Colonic mucosa (tissue), 4 donors: Measurements from ENCODE around the gene NCAPD3. TPM values are rescaled to one million over a fixed set of nuclear protein-coding genes. Genes with fewer than 3 reads are reported as not detected.
"Not testable (repeated sequence)": the region's sequence is repeated elsewhere in the genome, so short reads cannot be mapped to it uniquely, and the experiment has no call there.

Source experiments
- DNase-seq: peaks from one replicate; pipeline ENCODE4 v3.0.0-alpha.2; 2020
- H3K27ac ChIP-seq: fragments of 200-600 bp; one replicate; pipeline ENCODE4 v1.8.0; 2021
- H3K27me3 ChIP-seq: fragments of 200-600 bp; one replicate; pipeline ENCODE4 v1.8.0; 2021
- H3K36me3 ChIP-seq: fragments of 200-600 bp; one replicate; pipeline ENCODE4 v1.8.0; 2021
- H3K4me1 ChIP-seq: fragments of 200-600 bp; one replicate; pipeline ENCODE4 v1.8.0; 2021; ENCODE audit warnings: mild to moderate bottlenecking
- H3K4me3 ChIP-seq: fragments of 200-600 bp; one replicate; pipeline ENCODE4 v1.8.0; 2021
- H3K9ac ChIP-seq, 2 donors: one replicate each; pipeline ENCODE4 v1.7.0; 2013; ENCODE audit warnings: control low read depth in 2 of 2, low read depth in 2 of 2, low read length in 2 of 2
- H3K9me3 ChIP-seq: fragments of 200-600 bp; one replicate; pipeline ENCODE4 v1.8.0; 2021
- intact Hi-C: fragments of 100-400 bp; cut with DNase I; formaldehyde crosslinking; loops from one replicate; pipeline ENCODE4 v1.14.1; 2022
- total RNA-seq, 2 donors: library from RNA; stranded (reverse); fragmentation: NEBNext Ultra II Directional in 1 of 2; extraction: Animal tissue kit (Norgen Biotek cat#: 25700) in 1 of 2; gene quantifications; one replicate each; pipeline ENCODE4 v1.2.1, GENCODE V29; 2021
- TF ChIP-seq, protein P1 (sequence below): fragments of 200-600 bp; IDR thresholded peaks from one replicate; pipeline ENCODE4 v1.8.0; 2022; ENCODE audit warnings: antibody characterized with exemption, mild to moderate bottlenecking
- donor health status: healthy.
- donor health status: DM: no; HTN: no; CAD: no.
- donor health status: DM: no; HTN: no; CAD: no.

Gene NCAPD3
- total RNA-seq, 2 donors from 2014 or later: 12.9 to 45.0 TPM

DNA sequence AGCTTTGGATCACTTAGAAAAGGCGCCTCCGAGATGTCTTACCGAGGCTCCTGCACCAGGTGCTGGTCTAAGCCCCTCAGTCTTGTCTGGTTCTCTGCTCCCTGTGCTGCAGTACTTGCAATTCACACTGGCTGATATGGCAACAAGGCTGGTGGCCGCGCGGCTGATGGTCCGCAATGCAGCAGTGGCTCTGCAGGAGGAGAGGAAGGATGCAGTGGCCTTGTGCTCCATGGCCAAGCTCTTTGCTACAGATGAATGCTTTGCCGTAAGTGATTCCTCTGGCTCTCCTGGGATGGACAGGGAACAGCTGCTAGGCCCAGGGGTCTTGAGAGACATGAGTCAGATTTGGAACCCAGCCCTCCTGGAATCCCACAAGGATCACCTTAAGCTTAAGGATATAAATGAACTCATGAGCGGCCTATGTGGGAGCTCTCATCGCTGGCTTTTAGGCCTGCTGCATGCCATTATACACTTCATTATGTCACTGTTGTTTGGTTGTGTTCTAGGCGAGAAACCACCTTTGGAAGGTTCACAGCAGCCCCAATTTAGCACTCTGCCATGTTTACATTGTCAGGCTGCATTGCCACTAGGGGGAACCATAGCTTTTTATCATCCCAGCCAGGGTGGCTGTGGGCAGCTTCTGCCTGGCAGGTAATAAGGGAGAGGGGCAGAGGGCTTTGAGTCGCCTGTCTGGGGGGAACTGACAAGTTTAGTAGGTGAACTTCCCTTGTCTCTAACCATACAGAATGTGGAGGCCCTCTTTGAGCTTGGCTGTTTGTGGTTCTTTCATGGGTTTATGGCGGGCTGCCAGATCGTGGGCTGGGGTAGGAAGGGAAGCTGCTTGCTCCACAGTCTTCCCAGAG is 38.1 kb upstream of the NCAPD3 start:
- H3K4me1 ChIP-seq: no peaks in the 10 kb centered on the region
- H3K4me3 ChIP-seq: no peak overlapping the region
- intact Hi-C loops: no loop called here
- H3K27me3 ChIP-seq: no peaks in the 10 kb centered on the region
- H3K9me3 ChIP-seq: no peaks in the 10 kb centered on the region
- no peak for DNase-seq
- peaks cover 6% of the 10 kb centered on the region for H3K36me3 ChIP-seq
- H3K9ac ChIP-seq: no peak overlapping the region
- TF ChIP-seq, protein P1, sequence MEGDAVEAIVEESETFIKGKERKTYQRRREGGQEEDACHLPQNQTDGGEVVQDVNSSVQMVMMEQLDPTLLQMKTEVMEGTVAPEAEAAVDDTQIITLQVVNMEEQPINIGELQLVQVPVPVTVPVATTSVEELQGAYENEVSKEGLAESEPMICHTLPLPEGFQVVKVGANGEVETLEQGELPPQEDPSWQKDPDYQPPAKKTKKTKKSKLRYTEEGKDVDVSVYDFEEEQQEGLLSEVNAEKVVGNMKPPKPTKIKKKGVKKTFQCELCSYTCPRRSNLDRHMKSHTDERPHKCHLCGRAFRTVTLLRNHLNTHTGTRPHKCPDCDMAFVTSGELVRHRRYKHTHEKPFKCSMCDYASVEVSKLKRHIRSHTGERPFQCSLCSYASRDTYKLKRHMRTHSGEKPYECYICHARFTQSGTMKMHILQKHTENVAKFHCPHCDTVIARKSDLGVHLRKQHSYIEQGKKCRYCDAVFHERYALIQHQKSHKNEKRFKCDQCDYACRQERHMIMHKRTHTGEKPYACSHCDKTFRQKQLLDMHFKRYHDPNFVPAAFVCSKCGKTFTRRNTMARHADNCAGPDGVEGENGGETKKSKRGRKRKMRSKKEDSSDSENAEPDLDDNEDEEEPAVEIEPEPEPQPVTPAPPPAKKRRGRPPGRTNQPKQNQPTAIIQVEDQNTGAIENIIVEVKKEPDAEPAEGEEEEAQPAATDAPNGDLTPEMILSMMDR: peak; percentile 48
- no peak overlapping the region for H3K27ac ChIP-seq

DNA sequence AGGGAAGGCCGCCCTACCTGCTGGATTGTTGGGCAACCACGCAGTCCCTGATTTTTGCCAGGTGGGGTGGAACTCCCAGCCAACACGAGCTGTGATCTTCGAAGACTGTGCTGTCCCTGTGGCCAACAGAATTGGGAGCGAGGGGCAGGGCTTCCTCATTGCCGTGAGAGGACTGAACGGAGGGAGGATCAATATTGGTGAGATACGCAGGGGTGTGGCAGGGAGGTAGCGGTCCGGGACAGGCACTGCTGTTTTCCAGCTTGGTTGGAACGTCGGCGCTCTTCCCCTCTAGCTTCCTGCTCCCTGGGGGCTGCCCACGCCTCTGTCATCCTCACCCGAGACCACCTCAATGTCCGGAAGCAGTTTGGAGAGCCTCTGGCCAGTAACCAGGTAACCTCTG is 37.2 kb upstream of the NCAPD3 start:
- no peak for DNase-seq
- Histone ChIP-seq H3K27me3 (no peaks in the 10 kb centered on the region), H3K4me3 (no peak overlapping the region), H3K9me3 (no peaks in the 10 kb centered on the region), H3K36me3 (peaks cover 6% of the 10 kb centered on the region), H3K4me1 (no peaks in the 10 kb centered on the region), H3K27ac (no peak overlapping the region), H3K9ac (no peak overlapping the region)
- intact Hi-C loops: no loop called here
- TF ChIP-seq, protein P1: no peak

DNA sequence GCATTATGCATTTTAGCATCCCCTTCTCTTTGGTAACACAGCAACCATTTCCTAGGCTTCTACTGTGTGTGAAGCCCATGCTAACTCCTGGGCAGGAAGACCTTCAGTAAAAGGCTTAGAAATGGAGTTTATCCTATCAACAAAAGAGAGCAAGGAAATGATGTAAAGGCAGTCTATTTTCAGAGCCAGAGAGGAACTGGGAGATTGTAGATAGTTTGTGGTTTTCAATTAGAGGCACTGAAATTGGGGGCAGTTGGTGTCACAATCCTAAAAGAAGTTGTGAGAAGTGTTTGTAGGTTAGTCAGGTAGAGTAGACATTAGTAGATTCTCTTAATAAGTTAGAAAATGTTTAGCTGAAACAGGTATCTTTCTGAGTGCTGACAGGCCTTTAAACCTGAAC is 36.7 kb upstream of the NCAPD3 start:
- Histone ChIP-seq H3K9ac (no peak overlapping the region), H3K27me3 (no peaks in the 10 kb centered on the region), H3K4me1 (no peaks in the 10 kb centered on the region), H3K27ac (no peak overlapping the region), H3K9me3 (no peaks in the 10 kb centered on the region), H3K4me3 (no peak overlapping the region), H3K36me3 (peaks cover 6% of the 10 kb centered on the region)
- TF ChIP-seq, protein P1: no peak
- DNase-seq: no peak
- intact Hi-C loops: no loop called here

DNA sequence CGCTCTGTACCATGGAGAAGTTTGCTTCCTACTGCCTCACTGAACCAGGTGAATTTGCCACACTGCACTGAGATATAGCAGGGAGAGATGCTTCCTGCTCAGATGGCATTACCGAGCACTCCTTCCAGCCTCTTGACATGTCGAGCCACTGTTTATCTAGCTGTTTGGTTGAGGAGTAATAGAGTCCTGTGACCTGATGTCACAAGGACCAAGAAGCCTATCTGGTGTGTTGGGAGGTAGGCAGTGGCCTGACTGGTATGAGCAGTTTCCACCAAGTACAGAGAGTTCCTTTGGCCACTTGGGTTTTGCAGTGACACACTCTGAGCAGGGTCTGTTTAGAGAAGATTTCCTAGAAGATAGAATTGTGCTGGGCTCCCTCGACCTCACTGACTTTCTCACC is 34.8 kb upstream of the NCAPD3 start:
- DNase-seq: no peak
- Histone ChIP-seq H3K36me3 (peaks cover 6% of the 10 kb centered on the region), H3K4me1 (peaks cover 6% of the 10 kb centered on the region), H3K9me3 (no peaks in the 10 kb centered on the region), H3K4me3 (no peak overlapping the region), H3K9ac (no peak overlapping the region), H3K27ac (no peak overlapping the region), H3K27me3 (no peaks in the 10 kb centered on the region)
- intact Hi-C loops: no loop called here
- TF ChIP-seq, protein P1: no peak

DNA sequence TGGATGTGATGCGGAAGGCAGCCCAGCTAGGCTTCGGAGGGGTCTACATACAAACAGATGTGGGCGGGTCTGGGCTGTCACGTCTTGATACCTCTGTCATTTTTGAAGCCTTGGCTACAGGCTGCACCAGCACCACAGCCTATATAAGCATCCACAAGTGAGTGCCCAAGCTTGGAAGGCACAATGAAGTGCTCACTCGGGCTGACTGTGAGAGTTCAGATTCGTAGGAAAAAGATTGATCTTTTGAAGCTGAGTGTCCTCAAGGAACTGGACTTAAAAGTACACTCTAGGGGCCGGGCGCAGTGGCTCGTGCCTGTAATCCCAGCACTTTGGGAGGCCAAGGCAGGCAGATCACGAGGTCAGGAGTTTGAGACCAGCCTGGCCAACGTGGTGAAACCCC is 33.3 kb upstream of the NCAPD3 start:
- Histone ChIP-seq H3K4me3 (no peak overlapping the region), H3K4me1 (peaks cover 6% of the 10 kb centered on the region), H3K27ac (no peak overlapping the region), H3K9ac (no peak overlapping the region), H3K36me3 (peaks cover 6% of the 10 kb centered on the region), H3K27me3 (no peaks in the 10 kb centered on the region), H3K9me3 (no peaks in the 10 kb centered on the region)
- intact Hi-C loops: no loop called here
- no peak for DNase-seq
- TF ChIP-seq, protein P1: no peak

DNA sequence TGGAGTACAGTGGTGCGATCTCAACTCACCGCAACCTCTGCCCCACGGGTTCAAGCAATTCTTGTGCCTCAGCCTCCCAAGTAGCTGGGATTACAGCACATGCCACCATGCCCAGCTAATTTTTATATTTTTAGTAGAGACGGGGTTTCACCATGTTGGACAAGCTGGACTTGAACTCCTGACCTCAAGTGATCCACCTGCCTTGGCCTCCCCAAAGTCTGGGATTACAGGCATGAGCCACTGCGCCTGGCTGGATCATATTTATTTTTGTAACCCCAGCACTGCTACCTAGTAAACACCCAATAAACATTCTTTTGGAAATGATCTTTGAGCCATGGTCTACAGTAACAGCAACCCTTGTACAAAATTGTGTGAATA is 31.4 kb upstream of the NCAPD3 start:
- DNase-seq, H3K9ac ChIP-seq, H3K4me3 ChIP-seq, H3K27me3 ChIP-seq, intact Hi-C loops, H3K4me1 ChIP-seq, H3K27ac ChIP-seq, H3K9me3 ChIP-seq, H3K36me3 ChIP-seq: not testable (repeated sequence)
